HEK293T (cell line): ENCODE results near the gene RNASEH2C.

Experiments
- ARNT ChIP-seq: fragments of 450-650 bp; IDR thresholded peaks from 2 replicates; pipeline ENCODE4 v1.6.1; 2017; ENCODE audit warnings: mild to moderate bottlenecking
- FOXA1 ChIP-seq: fragments of 450-650 bp; IDR thresholded peaks from 2 replicates; pipeline ENCODE4 v1.6.1; 2016; ENCODE audit warnings: mild to moderate bottlenecking
- SP1 ChIP-seq: fragments of 450-650 bp; IDR thresholded peaks from 2 replicates; pipeline ENCODE4 v1.6.1; 2017
- SUZ12 ChIP-seq: fragments of 450-650 bp; IDR thresholded peaks from 2 replicates; pipeline ENCODE4 v1.6.1; 2016; ENCODE audit warnings: mild to moderate bottlenecking
- ZNF384 ChIP-seq: fragments of 450-650 bp; IDR thresholded peaks from 2 replicates; pipeline ENCODE4 v1.6.1; 2016

DNA sequence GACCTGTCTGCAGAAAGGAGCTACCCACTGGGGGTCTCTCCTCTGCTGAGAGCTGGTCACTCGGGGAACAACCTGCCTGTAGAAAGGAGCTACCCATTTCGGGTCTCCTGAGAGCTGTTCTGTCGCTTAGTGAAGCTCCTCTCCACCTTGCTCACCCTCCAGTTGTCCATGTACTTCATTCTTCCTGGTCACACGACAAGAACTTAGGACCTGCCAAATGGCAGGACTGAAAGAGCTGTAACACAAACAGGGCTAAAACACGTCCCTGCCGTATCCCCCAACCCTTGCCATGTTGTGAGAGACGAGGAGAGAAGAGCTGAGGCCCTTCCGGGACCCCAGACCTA, 24.1 kb upstream of the RNASEH2C start:
- TF ChIP-seq ZNF384 (no peak), FOXA1 (no peak), ARNT (no peak), SP1 (no peak), SUZ12 (no peak)
